Measurements from ENCODE around the gene KYNU. TPM values are rescaled to one million over a fixed set of nuclear protein-coding genes. Genes with fewer than 3 reads are reported as not detected.

The KYNU gene
- total RNA-seq, 1 experiment from 2014 or later: 0.37 TPM

DNA sequence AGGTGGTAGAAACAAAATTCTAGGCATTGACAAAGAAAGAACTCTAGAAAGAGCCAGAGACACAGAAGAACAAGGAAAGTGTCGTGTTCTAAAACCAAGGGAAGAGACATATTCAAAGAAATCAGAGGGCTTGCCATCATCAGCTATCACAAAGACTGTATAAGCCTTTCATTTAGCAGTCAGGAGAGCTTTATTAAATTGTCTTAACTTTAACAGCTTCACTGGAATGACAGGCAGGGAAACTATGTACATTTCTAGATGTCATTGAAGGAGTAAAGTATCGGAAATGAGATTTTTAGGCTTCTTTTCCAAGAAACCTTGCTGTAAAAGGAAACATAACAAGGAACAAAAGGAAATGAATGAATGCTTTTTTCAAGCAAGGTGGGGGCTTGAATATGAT, 15.8 kb downstream of the KYNU start:
- Histone ChIP-seq H2AK5ac (ENCODE audit: insufficient read length, low read length) (no peak overlapping the region), H3K56ac (ENCODE audit: insufficient read length, low read depth, low read length) (no peak overlapping the region), H2BK12ac (ENCODE audit: insufficient read length, low read depth, low read length) (no peak overlapping the region), H3K27me3 (ENCODE audit: insufficient read depth, low read length) (no peaks in the 10 kb centered on the region), H2BK5ac (ENCODE audit: insufficient read length, low read length) (no peak overlapping the region), H3K9ac (ENCODE audit: extremely low read depth, insufficient read length, low read length) (no peak overlapping the region), H4K20me1 (ENCODE audit: control insufficient read depth, insufficient read depth, insufficient read length) (no peaks in the 10 kb centered on the region), H2BK20ac (ENCODE audit: low read depth, low read length, poor library complexity, severe bottlenecking) (no peak overlapping the region), H3K27ac (ENCODE audit: insufficient read length, low read depth, low read length) (no peak overlapping the region), H4K5ac (ENCODE audit: insufficient read length, low read depth, low read length) (no peak overlapping the region), H3K4ac (ENCODE audit: low read depth, low read length) (no peak overlapping the region), H4K91ac (ENCODE audit: insufficient read length, low read depth, low read length) (no peak overlapping the region), H3K79me2 (ENCODE audit: insufficient read depth, low read length) (no peaks in the 10 kb centered on the region), H3K79me1 (ENCODE audit: insufficient read depth, low read depth, low read length, poor library complexity, severe bottlenecking) (no peaks in the 10 kb centered on the region), H3K14ac (ENCODE audit: insufficient read depth, low read length) (no peak overlapping the region), H2AFZ (ENCODE audit: low read length) (no peak overlapping the region), H3K4me1 (ENCODE audit: insufficient read depth, low read length) (no peaks in the 10 kb centered on the region), H2BK120ac (ENCODE audit: low read depth, low read length, poor library complexity, severe bottlenecking) (no peak overlapping the region), H3K4me2 (ENCODE audit: insufficient read depth, insufficient read length, low read length) (no peak overlapping the region), H3K23ac (ENCODE audit: insufficient read length, low read depth, low read length) (no peak overlapping the region), H2BK15ac (ENCODE audit: low read depth, low read length) (no peak overlapping the region), H3T11ph (ENCODE audit: low read length) (no peak overlapping the region), H4K8ac (replicated peaks; ENCODE audit: insufficient read length, low read depth, low read length) (no peak overlapping the region), H3K9me3 (ENCODE audit: control insufficient read depth, low read depth, low read length) (no peaks in the 10 kb centered on the region), H3K23me2 (ENCODE audit: insufficient read length, low read depth, low read length, poor library complexity, severe bottlenecking) (no peaks in the 10 kb centered on the region), H3K18ac (ENCODE audit: insufficient read length, low read depth, low read length) (no peak overlapping the region)
- H3K4me1 Mint-ChIP-seq: peaks cover 0 to 5% of the 10 kb centered on the region in 2 experiments; a peak in 2 of 4 replicates
- no peaks in the 10 kb centered on the region for H3K36me3 Mint-ChIP-seq (ENCODE audit: insufficient read depth in 1 of 3, low read depth in 3 of 3)
- H3K27ac Mint-ChIP-seq: no peak overlapping the region
- H3K9me3 Mint-ChIP-seq: no peaks in the 10 kb centered on the region
- TF ChIP-seq, protein P1, sequence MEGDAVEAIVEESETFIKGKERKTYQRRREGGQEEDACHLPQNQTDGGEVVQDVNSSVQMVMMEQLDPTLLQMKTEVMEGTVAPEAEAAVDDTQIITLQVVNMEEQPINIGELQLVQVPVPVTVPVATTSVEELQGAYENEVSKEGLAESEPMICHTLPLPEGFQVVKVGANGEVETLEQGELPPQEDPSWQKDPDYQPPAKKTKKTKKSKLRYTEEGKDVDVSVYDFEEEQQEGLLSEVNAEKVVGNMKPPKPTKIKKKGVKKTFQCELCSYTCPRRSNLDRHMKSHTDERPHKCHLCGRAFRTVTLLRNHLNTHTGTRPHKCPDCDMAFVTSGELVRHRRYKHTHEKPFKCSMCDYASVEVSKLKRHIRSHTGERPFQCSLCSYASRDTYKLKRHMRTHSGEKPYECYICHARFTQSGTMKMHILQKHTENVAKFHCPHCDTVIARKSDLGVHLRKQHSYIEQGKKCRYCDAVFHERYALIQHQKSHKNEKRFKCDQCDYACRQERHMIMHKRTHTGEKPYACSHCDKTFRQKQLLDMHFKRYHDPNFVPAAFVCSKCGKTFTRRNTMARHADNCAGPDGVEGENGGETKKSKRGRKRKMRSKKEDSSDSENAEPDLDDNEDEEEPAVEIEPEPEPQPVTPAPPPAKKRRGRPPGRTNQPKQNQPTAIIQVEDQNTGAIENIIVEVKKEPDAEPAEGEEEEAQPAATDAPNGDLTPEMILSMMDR (conservative IDR thresholded peaks at IDR 0.05): no peak
- no peak for DNase-seq
- no peak overlapping the region for H3K4me3 Mint-ChIP-seq
- WGBS (ENCODE audit: extremely low coverage, insufficient read length, low lambda C conversion rate): no CpG with 5 or more reads among the region's 2 CpGs
- H3K27me3 Mint-ChIP-seq (ENCODE audit: low read depth): no peaks in the 10 kb centered on the region

Data from H9 (cell line).